RWPE2 (cell line): Measurements from ENCODE around the gene TLE7.

Experiments used
- ATAC-seq: fragments of 200-7000 bp; cut with Tn5 transposase; 3 replicates; pipeline ENCODE4 v1.9.1; 2021; ENCODE audit warnings: low read depth
- DNase-seq: peaks from one replicate; pipeline ENCODE4 v3.0.0-alpha.2; 2020; ENCODE audit warnings: low spot score
- H3K27ac ChIP-seq: fragments of 450-650 bp; 2 replicates; pipeline ENCODE4 v1.5.1; 2017; ENCODE audit warnings: mild to moderate bottlenecking; ENCODE audit not compliant: poor library complexity, severe bottlenecking
- H3K27me3 ChIP-seq: fragments of 250-450 bp; sonication (Bioruptor Pico); 2 replicates; pipeline ENCODE4 v1.5.1; 2021; ENCODE audit warnings: mild to moderate bottlenecking, moderate library complexity; ENCODE audit not compliant: insufficient read depth, poor library complexity, severe bottlenecking
- H3K36me3 ChIP-seq: fragments of 250-450 bp; sonication (Bioruptor Pico); 2 replicates; pipeline ENCODE4 v1.5.1; 2020; ENCODE audit warnings: low read depth, mild to moderate bottlenecking, moderate library complexity
- H3K4me1 ChIP-seq: fragments of 250-450 bp; sonication (Bioruptor Pico); 2 replicates; pipeline ENCODE4 v1.5.1; 2021; ENCODE audit warnings: mild to moderate bottlenecking, moderate library complexity; ENCODE audit not compliant: insufficient read depth, poor library complexity, severe bottlenecking
- H3K4me3 ChIP-seq: fragments of 250-450 bp; sonication (Bioruptor Pico); 2 replicates; pipeline ENCODE4 v1.5.1; 2021; ENCODE audit warnings: mild to moderate bottlenecking, moderate library complexity; ENCODE audit not compliant: severe bottlenecking
- H3K9me3 ChIP-seq: fragments of 250-450 bp; sonication (Bioruptor Pico); 2 replicates; pipeline ENCODE4 v1.5.1; 2021; ENCODE audit warnings: mild to moderate bottlenecking, moderate library complexity; ENCODE audit not compliant: severe bottlenecking
- CTCF ChIP-seq: fragments of 450-650 bp; IDR thresholded peaks from one replicate; pipeline ENCODE4 v1.5.1; 2017; ENCODE audit warnings: mild to moderate bottlenecking, moderate library complexity; ENCODE audit not compliant: poor library complexity, severe bottlenecking

The TLE7 gene

GRCh38 chr16:71442051-71442440 lies at the start of gene TLE7:
TLE7 (minus strand) TSS chr16:71442054; CDS start chr16:71433324, 8,730 bp downstream.
- no peak for TF ChIP-seq CTCF

GRCh38 chr16:71491054-71491453 lies 49.2 kb upstream of the TLE7 start:
- no peaks in the 10 kb centered on the region for H3K9me3 ChIP-seq
- no peak for TF ChIP-seq CTCF
- H3K4me1 ChIP-seq = no peaks in the 10 kb centered on the region
- ATAC-seq (no peak), DNase-seq (no peak)
- no peaks in the 10 kb centered on the region for H3K27me3 ChIP-seq
- H3K4me3 ChIP-seq = no peak overlapping the region
- no peaks in the 10 kb centered on the region for H3K36me3 ChIP-seq
- no peak overlapping the region for H3K27ac ChIP-seq

More at GRCh38 chr16:71442051-71442440, at the start of gene TLE7:
- no peak within 1 kb of the TSS for H3K4me3 ChIP-seq
- ATAC-seq (no peak), DNase-seq (no peak)
- no peaks in the 10 kb centered on the region for H3K36me3 ChIP-seq
- no peak within 1 kb of the TSS for H3K27ac ChIP-seq
- no peaks in the 10 kb centered on the region for H3K27me3 ChIP-seq
- H3K4me1 ChIP-seq = no peaks in the 10 kb centered on the region
- peaks cover 14% of the 10 kb centered on the region for H3K9me3 ChIP-seq

DNA sequence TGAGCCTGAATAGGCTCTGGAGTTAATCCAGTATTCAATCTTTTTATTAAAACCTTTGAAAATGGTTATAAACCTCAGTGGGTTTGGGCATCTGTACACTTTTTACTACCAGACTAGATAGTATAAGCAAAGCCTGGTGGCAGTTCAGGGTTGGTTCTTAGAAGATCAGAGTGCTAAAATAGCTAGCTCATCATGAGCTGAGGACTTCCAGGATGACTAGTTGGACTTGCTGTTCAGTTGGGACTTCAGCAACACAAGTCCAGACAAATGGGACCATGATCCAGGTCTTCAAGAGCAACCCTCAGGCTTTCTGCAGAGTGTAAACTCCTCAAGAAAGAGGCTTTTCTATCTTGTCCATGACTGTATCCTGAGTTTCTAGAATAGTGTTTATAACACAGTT lies 48.5 kb upstream of the TLE7 start:
- H3K4me1 ChIP-seq = no peaks in the 10 kb centered on the region
- H3K9me3 ChIP-seq = no peaks in the 10 kb centered on the region
- no peak for TF ChIP-seq CTCF
- no peak for DNase-seq
- H3K36me3 ChIP-seq = no peaks in the 10 kb centered on the region
- no peak for ATAC-seq
- H3K4me3 ChIP-seq = no peak overlapping the region
- H3K27ac ChIP-seq = no peak overlapping the region
- H3K27me3 ChIP-seq = no peaks in the 10 kb centered on the region

GRCh38 chr16:71489122-71489521 lies 47.3 kb upstream of the TLE7 start, which contains the start of gene ZNF19:
ZNF19 (minus strand) TSS chr16:71489324; CDS start chr16:71482114, 7,210 bp downstream.
- Histone ChIP-seq H3K4me1 (peaks cover 4% of the 10 kb centered on the region), H3K27me3 (no peaks in the 10 kb centered on the region), H3K4me3 (no peak within 1 kb of the TSS), H3K9me3 (no peaks in the 10 kb centered on the region), H3K27ac (no peak within 1 kb of the TSS), H3K36me3 (no peaks in the 10 kb centered on the region)
- no peak for TF ChIP-seq CTCF
- no peak for DNase-seq
- ATAC-seq = no peak

GRCh38 chr16:71484006-71484893 lies 42.4 kb upstream of the TLE7 start:
- DNase-seq (peak; percentile 81), ATAC-seq (peak; percentile 95)
- H3K27me3 ChIP-seq = no peaks in the 10 kb centered on the region
- H3K36me3 ChIP-seq = no peaks in the 10 kb centered on the region
- no peaks in the 10 kb centered on the region for H3K9me3 ChIP-seq
- peak overlapping the region; percentile 85 for H3K4me3 ChIP-seq
- no peak for TF ChIP-seq CTCF
- H3K27ac ChIP-seq = peak overlapping the region; percentile 57
- H3K4me1 ChIP-seq = peaks cover 8% of the 10 kb centered on the region
